Mucosa of rectum (tissue), 2 donors: ENCODE data around the gene ARMH1.

Experiments
- H3K27ac ChIP-seq, 2 donors: one replicate each; pipeline ENCODE4 v1.7.0; 2013; ENCODE audit warnings: inconsistent platforms in 2 of 2, low read depth in 2 of 2, low read length in 2 of 2
- H3K27me3 ChIP-seq, 2 donors: one replicate each; pipeline ENCODE4 v1.7.0; 2013; ENCODE audit warnings: low read length in 2 of 2; ENCODE audit not compliant: control insufficient read depth in 2 of 2, insufficient read depth in 2 of 2
- H3K36me3 ChIP-seq, 2 donors: one replicate each; pipeline ENCODE4 v1.7.0; 2013; ENCODE audit warnings: low read length in 2 of 2; ENCODE audit not compliant: control insufficient read depth in 2 of 2, insufficient read depth in 2 of 2
- H3K4me1 ChIP-seq, 2 donors: one replicate each; pipeline ENCODE4 v1.7.0; 2013; ENCODE audit warnings: low read length in 2 of 2, mild to moderate bottlenecking in 1 of 2; ENCODE audit not compliant: control insufficient read depth in 2 of 2, insufficient read depth in 2 of 2
- H3K4me3 ChIP-seq, 2 donors: one replicate each; pipeline ENCODE4 v1.7.0; 2013; ENCODE audit warnings: low read length in 2 of 2
- H3K9ac ChIP-seq, 2 donors: one replicate each; pipeline ENCODE4 v1.7.0; 2013; ENCODE audit warnings: low read length in 2 of 2, low read depth in 1 of 2, mild to moderate bottlenecking in 1 of 2
- H3K9me3 ChIP-seq, 2 donors: one replicate each; pipeline ENCODE4 v1.7.0; 2013; ENCODE audit warnings: low read length in 2 of 2; ENCODE audit not compliant: control insufficient read depth in 2 of 2
- donor health status: healthy.
- donor health status: Normal muscosa, but diverticular disease.

ARMH1 gene

GRCh38 chr1:44674113-44675000, at the start of gene ARMH1, which contains the start of gene TMEM53:
Gene ARMH1 (plus strand): TSS chr1:44674714. CDS start chr1:44689698, 14,984 bp downstream.
Gene TMEM53 (minus strand): TSS chr1:44674481. CDS start chr1:44674391, 90 bp downstream.
- Histone ChIP-seq H3K27ac (peak within 1 kb of the TSS; percentile 98 to 99), H3K27me3 (no peaks in the 10 kb centered on the region), H3K9me3 (no peaks in the 10 kb centered on the region), H3K4me1 (peaks cover 25 to 38% of the 10 kb centered on the region in 2 donors), H3K9ac (peak within 1 kb of the TSS; percentile 88 to 95), H3K36me3 (no peaks in the 10 kb centered on the region), H3K4me3 (peak within 1 kb of the TSS; percentile 82 to 88)

GRCh38 chr1:44625348-44625747, 49.2 kb upstream of the ARMH1 start:
- no peaks in the 10 kb centered on the region for H3K27me3 ChIP-seq
- no peak overlapping the region for H3K9ac ChIP-seq
- no peak overlapping the region for H3K4me3 ChIP-seq
- H3K9me3 ChIP-seq = no peaks in the 10 kb centered on the region
- no peak overlapping the region for H3K27ac ChIP-seq
- no peaks in the 10 kb centered on the region for H3K4me1 ChIP-seq
- H3K36me3 ChIP-seq = no peaks in the 10 kb centered on the region

GRCh38 chr1:44628962-44629756, 45.4 kb upstream of the ARMH1 start:
- Histone ChIP-seq H3K27me3 (no peaks in the 10 kb centered on the region), H3K36me3 (peaks cover 4 to 6% of the 10 kb centered on the region in 2 donors), H3K4me1 (peaks cover 10 to 19% of the 10 kb centered on the region in 2 donors), H3K9ac (no peak overlapping the region), H3K4me3 (no peak overlapping the region), H3K9me3 (no peaks in the 10 kb centered on the region), H3K27ac (no peak overlapping the region)

GRCh38 chr1:44630116-44630515, 44.4 kb upstream of the ARMH1 start:
- H3K4me3 ChIP-seq = no peak overlapping the region
- H3K9ac ChIP-seq = no peak overlapping the region
- no peaks in the 10 kb centered on the region for H3K9me3 ChIP-seq
- peaks cover 14% of the 10 kb centered on the region in 2 donors for H3K36me3 ChIP-seq
- H3K4me1 ChIP-seq = peaks cover 10 to 19% of the 10 kb centered on the region in 2 donors
- H3K27ac ChIP-seq = no peak overlapping the region
- no peaks in the 10 kb centered on the region for H3K27me3 ChIP-seq

GRCh38 chr1:44631333-44631646, 43.2 kb upstream of the ARMH1 start:
- Histone ChIP-seq H3K4me1 (peaks cover 10 to 19% of the 10 kb centered on the region in 2 donors), H3K27me3 (no peaks in the 10 kb centered on the region), H3K9ac (peak overlapping the region; percentile 75 to 90), H3K27ac (peak overlapping the region; percentile 93 to 94), H3K9me3 (no peaks in the 10 kb centered on the region), H3K36me3 (peaks cover 26% of the 10 kb centered on the region in 2 donors), H3K4me3 (peak overlapping the region; percentile 83 to 93)

- peaks cover 32% of the 10 kb centered on the region in 2 donors for H3K36me3 ChIP-seq
- peak overlapping the region; percentile 93 to 94 for H3K27ac ChIP-seq
- no peaks in the 10 kb centered on the region for H3K27me3 ChIP-seq
- peak overlapping the region; percentile 75 to 90 for H3K9ac ChIP-seq
- H3K4me1 ChIP-seq = peaks cover 10 to 19% of the 10 kb centered on the region in 2 donors
- H3K9me3 ChIP-seq = no peaks in the 10 kb centered on the region
- H3K4me3 ChIP-seq = peak overlapping the region; percentile 83 to 93
Measured at GRCh38 chr1:44631647-44632539, 42.6 kb upstream of the ARMH1 start.

- peaks cover 38 to 39% of the 10 kb centered on the region in 2 donors for H3K36me3 ChIP-seq
- H3K9me3 ChIP-seq = no peaks in the 10 kb centered on the region
- peak overlapping the region; percentile 45 to 48 for H3K27ac ChIP-seq
- H3K4me1 ChIP-seq = peaks cover 10 to 19% of the 10 kb centered on the region in 2 donors
- H3K27me3 ChIP-seq = no peaks in the 10 kb centered on the region
- H3K9ac ChIP-seq = peak overlapping the region; percentile 75 to 90
- peak overlapping the region; percentile 83 to 93 for H3K4me3 ChIP-seq
Measured at GRCh38 chr1:44632598-44632997, 41.9 kb upstream of the ARMH1 start.

GRCh38 chr1:44634606-44635189, 39.8 kb upstream of the ARMH1 start:
- no peak overlapping the region for H3K9ac ChIP-seq
- peaks cover 55 to 56% of the 10 kb centered on the region in 2 donors for H3K36me3 ChIP-seq
- H3K4me3 ChIP-seq = no peak overlapping the region
- H3K27me3 ChIP-seq = no peaks in the 10 kb centered on the region
- H3K27ac ChIP-seq = no peak overlapping the region
- no peaks in the 10 kb centered on the region for H3K9me3 ChIP-seq
- peaks cover 10 to 19% of the 10 kb centered on the region in 2 donors for H3K4me1 ChIP-seq

- no peaks in the 10 kb centered on the region for H3K27me3 ChIP-seq
- H3K4me3 ChIP-seq = no peak overlapping the region
- no peaks in the 10 kb centered on the region for H3K9me3 ChIP-seq
- peaks cover 10 to 19% of the 10 kb centered on the region in 2 donors for H3K4me1 ChIP-seq
- no peak overlapping the region for H3K27ac ChIP-seq
- peaks cover 60 to 62% of the 10 kb centered on the region in 2 donors for H3K36me3 ChIP-seq
- H3K9ac ChIP-seq = no peak overlapping the region
Measured at GRCh38 chr1:44635439-44635838, 39.1 kb upstream of the ARMH1 start.
